Activated CD4-positive, alpha-beta T cell treated with anti-CD3 and anti-CD28 coated beads for 1 hour (primary cell): Measurements from ENCODE around the gene P2RX5.
"Not testable (repeated sequence)": the region's sequence is repeated elsewhere in the genome, so short reads cannot be mapped to it uniquely, and the experiment has no call there.

Experiments used
- DNase-seq: peaks from one replicate; pipeline ENCODE4 v3.0.0-alpha.2; 2020

The P2RX5 gene

DNA sequence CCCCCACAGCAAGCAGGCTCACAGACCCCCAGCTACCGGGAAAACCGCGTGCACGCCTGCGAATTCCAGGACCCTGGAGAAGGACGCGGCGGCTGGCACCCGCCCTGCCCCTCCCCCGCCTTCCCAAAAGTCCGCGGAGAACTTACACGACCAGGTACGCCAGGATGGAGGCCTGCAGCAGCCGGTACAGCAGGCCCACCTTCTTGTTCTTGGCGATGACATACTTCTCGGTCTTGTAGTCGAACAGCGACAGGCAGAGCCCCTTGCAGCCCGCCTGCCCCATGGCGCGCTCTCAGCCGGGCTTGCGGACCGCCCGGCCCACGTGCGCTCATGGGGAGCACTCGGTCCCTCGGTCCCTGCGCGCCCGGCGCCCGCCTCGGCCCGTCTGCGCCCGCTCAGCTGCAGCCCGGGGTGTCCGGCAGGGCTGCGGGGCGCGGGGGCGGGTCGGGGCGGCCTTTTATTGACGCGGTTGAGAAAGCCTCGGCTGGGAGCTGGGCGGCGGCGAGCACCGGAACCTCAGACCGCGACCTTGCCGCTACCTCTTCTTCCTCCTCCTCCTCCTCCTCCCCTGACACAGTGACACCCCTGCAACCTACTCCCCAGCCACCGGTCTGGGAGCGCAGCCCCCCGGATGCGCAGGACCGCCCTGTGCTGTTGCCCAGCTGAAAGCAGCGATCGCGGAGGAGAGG lies at the start of gene P2RX5:
TSS of gene P2RX5 (minus strand) at position 433 of the 689 bp plus-strand sequence. CDS start at position 283, 150 bp downstream.
- no peak for DNase-seq

DNA sequence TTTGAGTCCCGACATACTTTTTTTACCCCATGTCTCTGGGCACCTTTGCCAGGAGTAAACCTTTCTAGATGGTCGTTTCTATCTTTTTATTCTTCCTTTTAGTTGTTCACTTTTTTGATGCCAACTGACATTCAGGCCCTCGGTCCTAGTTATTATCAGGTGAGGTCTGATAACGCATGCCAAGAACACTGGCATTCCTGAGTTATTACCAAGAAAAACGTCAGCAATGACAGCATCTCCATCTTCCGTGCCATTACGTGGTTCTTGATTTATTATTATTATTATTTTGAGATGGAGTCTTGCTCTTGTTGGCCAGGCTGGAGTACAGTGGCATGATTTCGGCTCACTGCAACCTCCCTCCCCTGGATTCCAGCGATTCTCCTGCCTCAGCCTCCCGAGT lies 49.1 kb upstream of the P2RX5 start:
- DNase-seq: no peak

DNA sequence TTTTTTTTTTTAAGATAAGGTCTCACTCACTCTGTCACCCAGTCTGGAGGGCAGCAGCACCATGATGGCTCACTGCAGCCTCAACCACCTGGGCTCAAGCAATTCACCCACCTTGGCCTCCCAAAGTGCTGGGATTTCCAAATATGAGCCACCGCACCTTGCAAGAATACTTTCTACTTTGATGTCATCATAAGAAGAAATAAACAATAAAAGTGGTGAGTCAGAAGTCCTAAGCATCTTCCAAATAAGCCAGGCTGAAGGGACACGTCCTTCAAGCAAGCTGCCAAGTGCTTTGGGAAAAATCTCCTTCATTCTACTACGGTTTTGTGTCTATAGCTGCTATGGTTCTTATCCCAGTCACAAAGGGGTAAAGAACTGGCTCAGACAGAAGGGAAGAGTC lies 48.1 kb upstream of the P2RX5 start:
- DNase-seq: no peak

- DNase-seq: no peak
These were observed 44.7 kb upstream of the P2RX5 start for GRCh38 chr17:3740611-3741073.

DNA sequence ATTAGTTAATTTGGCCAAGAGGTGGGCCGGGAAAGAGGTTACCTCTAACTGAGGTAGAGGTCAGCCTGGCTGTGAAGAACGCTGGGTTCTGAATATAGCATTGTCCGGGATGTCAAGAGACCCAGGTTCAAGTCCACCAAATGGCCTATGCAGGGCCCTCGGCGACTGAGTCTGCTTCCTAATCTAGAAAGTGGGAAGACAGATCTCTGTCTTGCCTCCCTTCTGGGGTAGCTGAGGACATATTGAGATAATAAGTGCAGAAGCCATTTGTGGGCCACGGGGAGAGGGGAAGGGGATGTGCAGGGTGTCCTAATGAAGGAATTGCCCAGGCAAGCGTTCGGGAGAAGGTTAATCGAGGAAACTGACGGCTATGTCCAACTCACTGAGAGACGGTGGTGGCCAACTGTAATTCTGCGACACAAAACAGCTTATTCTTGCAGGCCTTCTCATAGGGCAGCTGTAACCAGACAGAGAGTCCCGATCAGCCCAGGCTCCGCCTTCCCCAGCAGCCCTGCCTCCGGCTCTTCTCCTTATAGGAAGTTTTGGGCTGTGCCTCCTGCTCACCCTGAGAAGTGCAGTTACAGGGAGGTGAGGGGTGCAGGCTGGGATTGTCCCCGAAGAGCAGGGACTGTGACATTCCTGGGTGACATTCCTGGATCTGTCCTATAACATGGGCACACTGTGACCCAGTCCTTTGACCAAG lies 43.6 kb upstream of the P2RX5 start:
- DNase-seq: no peak

DNA sequence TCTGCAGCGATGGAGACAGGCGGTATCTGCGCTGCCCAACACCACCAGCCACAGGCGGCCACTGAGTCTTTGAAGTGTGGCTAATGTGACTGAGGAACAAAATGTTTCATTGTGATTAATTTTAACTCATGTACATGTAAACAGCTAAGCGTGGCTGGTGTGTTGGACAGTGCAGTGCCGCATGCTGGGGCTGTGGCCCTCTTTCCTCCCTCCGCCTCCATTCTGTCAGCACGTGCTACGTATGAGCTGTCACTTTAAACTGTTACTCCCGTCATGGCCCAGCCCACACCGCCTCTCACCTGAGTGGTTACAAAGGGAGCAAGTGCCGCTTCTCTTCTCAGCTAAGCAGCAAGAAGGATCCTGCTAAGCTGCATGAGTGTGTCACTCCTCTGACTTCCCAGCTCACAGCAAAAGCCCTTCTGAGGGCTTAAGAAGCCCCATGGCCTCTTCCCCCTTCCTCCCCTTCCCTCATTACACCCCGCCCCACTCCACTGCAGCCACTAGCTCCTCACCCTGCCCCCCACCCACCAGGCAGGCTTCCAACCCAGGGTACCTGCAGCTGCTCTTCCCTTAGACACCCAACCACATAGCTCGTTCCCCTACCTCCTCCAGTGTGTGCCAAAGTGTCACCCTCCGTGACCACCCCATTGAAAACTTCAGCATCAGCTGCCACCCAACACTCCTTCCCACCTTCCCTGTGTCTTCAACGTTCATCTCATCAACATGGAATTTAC lies 42.8 kb upstream of the P2RX5 start:
- peak; percentile 51 for DNase-seq

DNA sequence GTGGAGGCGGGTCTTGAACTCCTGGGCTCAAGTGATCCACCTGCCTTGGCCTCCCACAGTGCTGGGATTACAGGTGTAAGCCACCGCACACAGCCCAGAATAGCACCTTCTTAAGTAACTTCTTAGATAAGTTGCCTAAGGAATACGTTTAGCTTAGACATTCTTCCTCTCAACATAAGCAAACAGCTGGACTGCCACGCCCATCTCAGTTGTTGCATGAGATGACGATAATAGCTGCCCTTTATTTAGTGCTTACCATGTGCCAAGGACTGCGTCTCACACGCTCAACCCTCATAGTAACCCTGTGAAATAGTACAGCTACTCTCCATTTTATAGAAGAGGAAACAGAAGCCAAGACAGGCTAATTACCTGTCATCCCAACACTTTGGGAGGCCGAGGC lies 39.6 kb upstream of the P2RX5 start:
- DNase-seq: no peak

DNA sequence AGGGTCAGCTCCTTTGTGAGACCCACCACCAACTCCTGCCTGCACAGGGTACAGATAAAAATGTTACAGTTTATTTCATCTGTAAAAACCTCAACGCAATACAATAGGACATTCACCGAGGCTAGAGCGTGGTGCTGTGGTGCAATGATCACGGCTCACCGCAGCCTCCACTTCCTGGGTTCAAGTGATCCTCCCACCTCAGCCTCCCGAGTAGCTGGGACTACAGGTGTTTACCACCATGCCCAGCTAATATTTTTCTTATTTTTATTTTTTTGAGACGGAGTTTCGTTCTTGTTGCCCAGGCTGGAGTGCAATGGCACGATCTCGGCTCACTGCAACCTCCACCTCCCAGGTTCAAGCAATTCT lies 38.9 kb upstream of the P2RX5 start:
- DNase-seq: not testable (repeated sequence)

- DNase-seq: no peak
These were observed 36.3 kb upstream of the P2RX5 start for GRCh38 chr17:3732210-3732621.

DNA sequence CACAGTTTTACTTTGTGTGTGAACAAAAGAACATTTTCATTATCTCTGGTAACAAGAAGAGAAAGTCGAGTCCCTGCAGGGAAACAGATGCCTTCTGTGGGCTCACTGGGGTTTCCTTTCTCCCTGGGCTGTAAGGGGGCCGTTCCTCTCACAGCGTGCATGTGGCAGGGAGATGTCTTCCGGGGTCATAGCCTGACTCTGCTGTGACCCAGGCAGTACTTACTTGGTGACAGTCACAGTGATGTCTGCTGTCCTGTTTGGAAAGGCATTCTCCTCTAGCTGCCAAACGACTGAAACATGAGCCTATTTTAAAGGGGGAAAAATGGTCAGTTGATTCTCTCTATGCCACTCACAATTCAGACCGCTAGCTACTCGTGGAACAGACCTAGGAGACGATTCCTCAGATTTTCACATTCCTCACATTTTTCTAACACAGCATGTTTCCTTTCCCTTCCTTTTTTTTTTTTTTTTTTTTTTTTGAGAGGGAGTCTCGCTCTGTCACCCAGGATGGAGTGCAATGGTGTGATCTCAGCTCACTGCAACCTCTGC lies 35.0 kb upstream of the P2RX5 start:
- no peak for DNase-seq

DNA sequence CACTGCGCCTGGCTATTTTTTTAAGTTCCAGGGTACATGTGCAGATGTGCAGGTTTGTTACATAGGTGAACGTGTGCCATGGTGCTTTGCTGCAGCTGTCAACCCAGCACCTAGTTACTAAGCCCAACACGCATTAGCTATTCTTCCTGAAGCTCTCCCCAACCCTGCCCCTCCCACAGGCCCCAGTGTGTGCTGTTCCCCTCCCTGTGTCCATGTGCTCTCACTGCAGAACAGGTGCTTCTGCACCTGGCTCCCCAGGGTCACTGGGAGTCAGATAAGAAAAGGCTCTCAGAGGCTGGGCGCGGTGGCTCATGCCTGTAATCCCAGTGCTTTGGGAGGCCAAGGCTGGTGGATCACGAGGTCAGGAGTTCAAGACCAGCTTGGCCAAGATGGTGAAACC lies 33.9 kb upstream of the P2RX5 start:
- no peak for DNase-seq

DNA sequence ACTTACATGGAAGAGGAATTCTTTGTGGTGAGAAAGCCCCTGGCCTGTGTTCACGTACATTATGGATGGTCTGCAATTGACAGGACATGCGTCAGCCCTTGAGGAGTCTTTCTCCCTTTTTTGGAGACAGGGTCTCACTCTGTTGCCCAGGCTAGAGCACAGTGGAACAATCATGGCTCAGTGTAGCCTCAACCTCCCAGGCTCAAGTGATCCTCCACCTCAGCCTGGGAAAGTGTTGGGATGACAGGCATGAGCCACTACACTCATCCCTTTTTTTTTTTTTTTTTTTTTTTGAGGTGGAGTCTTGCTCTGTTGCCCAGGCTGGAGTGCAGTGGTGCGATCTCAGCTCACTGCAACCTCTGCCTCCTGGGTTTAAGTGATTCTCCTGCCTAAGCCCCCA lies 32.1 kb upstream of the P2RX5 start:
- DNase-seq: not testable (repeated sequence)

GRCh38 chr17:3727041-3727440 lies 31.1 kb upstream of the P2RX5 start:
- DNase-seq: no peak

- DNase-seq: no peak
These were observed 28.6 kb upstream of the P2RX5 start for GRCh38 chr17:3724378-3725077.

DNA sequence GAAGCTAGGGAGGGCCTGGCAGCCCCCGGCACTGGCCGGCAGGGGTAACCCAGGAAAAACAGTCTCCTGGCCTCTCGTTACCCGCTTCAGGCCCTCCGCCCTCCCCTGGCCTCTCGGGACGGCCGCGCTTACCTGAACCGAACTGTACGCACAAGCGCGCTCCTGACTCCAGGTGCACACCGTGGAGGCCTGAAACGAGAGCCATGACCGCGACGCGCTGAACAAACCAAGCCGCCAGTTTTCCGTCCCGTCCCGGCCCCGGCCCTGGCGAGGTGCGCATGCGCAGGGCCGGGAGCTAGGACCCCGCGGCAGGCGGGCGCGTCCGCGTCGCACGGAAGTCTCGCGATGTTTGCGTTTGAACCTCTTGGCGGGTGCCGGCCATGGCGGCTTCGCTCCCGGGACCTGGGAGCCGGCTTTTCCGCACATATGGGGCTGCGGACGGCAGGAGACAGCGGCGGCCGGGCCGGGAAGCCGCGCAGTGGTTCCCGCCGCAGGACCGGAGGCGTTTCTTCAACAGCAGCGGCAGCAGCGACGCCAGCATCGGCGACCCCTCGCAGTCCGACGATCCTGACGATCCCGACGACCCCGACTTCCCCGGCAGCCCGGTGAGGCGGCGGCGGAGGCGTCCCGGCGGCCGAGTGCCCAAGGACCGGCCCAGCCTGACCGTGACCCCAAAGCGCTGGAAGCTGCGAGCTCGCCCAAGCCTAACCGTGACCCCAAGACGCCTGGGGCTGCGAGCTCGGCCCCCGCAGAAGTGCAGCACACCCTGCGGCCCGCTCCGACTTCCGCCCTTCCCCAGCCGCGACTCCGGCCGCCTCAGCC lies 27.8 kb upstream of the P2RX5 start, which contains the start of gene HASPIN:
TSS of gene HASPIN (plus strand) at position 348 of the 822 bp plus-strand sequence. CDS start at position 381, 33 bp downstream.
- DNase-seq: peak; percentile 89

GRCh38 chr17:3723188-3723555 lies 27.2 kb upstream of the P2RX5 start:
- DNase-seq: no peak

GRCh38 chr17:3722716-3723115 lies 26.8 kb upstream of the P2RX5 start:
- no peak for DNase-seq

DNA sequence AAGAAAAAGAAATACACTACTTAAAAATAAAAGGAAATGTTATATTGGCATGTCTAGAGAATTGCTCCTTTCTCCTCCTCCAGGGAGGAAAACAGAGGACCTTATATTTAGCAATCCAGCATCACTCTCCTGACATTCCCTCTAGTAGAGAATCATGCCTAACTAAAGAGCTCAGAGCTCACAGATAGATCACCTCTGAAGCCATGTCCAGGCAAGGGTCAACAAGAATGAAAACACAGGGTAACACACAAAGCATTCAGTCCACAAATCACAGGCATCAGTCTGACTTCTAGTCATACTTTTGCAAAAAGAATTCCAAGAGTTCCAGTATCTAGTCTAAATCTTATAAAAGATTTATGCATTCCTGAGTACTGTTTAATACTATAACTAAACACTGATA lies 23.3 kb upstream of the P2RX5 start:
- DNase-seq: no peak

DNA sequence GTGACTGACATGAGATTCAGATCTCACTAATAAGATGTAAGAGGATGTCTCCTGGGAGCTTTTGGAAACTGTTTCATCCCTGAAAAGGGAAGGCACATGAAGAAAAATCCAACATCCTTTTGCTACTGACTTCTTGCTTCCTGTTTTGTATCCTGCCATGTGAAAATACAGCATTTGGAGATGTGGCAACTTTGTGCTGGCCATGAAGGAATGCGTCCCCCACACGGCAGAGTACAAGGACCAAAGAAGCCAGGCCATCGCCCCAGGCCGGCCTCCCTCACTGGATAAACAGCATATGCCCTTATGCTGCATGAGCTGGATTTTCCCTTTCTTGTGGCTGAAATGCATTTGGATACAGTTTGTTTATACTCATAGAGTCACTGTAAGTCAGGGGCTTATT lies 22.2 kb upstream of the P2RX5 start:
- DNase-seq: no peak

- DNase-seq: no peak
These were observed 19.3 kb upstream of the P2RX5 start for GRCh38 chr17:3715296-3715695.

DNA sequence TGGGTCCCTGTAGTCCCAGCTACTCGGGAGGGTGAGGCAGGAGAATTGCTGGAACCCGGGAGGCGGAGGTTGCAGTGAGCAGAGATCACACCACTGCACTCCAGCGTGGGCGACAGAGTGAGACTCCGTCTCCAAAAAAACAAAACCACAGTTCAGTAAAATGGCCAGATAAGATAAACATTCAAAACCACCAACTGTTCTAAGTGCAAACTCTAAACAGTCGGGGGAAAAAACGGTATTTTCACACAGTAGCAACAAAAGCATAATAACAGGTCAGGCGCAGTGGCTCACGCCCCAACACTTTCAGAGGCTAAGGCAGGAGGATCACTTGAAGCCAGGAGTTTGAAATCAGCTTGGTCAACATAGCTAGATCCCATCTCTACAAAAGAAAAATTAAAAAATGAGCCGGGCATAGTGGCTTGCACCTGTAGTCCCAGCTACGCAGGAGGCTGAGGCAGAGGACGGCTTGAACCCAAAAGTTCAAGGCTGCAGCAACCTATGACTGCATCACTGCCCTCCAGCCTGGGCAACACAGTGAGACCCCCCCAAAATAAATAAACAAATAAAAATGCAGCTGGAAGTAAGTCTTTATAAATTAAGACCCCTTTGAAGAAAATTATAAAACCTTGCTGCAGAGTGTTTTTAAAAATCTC lies 17.0 kb upstream of the P2RX5 start:
- DNase-seq: no peak
